Left lung (tissue), 10 donors: ENCODE results near the gene RGS8. TPM values are rescaled to one million over a fixed set of nuclear protein-coding genes. Genes with fewer than 3 reads are reported as not detected.

Experiments used
- ATAC-seq: fragments of 200-7000 bp; cut with Tn5 transposase; one replicate; pipeline ENCODE4 v1.9.1; 2020; ENCODE audit warnings: moderate library complexity
- DNase-seq, 4 donors: peaks; one replicate each; pipeline ENCODE4 v3.0.0-alpha.2; 2013 to 2020
- H3K27ac ChIP-seq, 2 donors: fragments of 200-600 bp; sonication (generic) in 1 of 2; one replicate each; pipeline versions ENCODE4 v1.5.0 to v1.8.0; 2020 to 2021
- H3K27me3 ChIP-seq, 2 donors: fragments of 200-600 bp; sonication (generic) in 1 of 2; one replicate each; pipeline versions ENCODE4 v1.5.0 to v1.8.0; 2020 to 2021
- H3K36me3 ChIP-seq, 2 donors: fragments of 200-600 bp; sonication (generic) in 1 of 2; one replicate each; pipeline versions ENCODE4 v1.5.0 to v1.8.0; 2020 to 2021
- H3K4me1 ChIP-seq, 2 donors: fragments of 200-600 bp; one replicate each; pipeline ENCODE4 v1.8.0; 2021
- H3K4me3 ChIP-seq, 2 donors: fragments of 200-600 bp; sonication (generic) in 1 of 2; one replicate each; pipeline versions ENCODE4 v1.5.0 to v1.8.0; 2020 to 2021; ENCODE audit warnings: mild to moderate bottlenecking in 1 of 2
- H3K9me3 ChIP-seq, 2 donors: fragments of 200-600 bp; sonication (generic) in 1 of 2; one replicate each; pipeline versions ENCODE4 v1.5.0 to v1.8.0; 2020 to 2021
- CTCF ChIP-seq, 2 donors: fragments of 200-600 bp; sonication (generic) in 1 of 2; IDR thresholded peaks; one replicate each; pipeline versions ENCODE4 v1.5.0 to v1.8.0; 2021; ENCODE audit warnings: antibody characterized with exemption in 2 of 2
- intact Hi-C, 2 donors: fragments of 100-400 bp; cut with DNase I; formaldehyde crosslinking; loops; one replicate each; pipeline versions ENCODE4 v1.11.2 to v1.14.2; 2022
- polyA plus RNA-seq, 6 donors: library from polyadenylated mRNA; unstranded; fragments of 120-200 nt; gene quantifications; one replicate each; pipeline ENCODE4 v1.2.1, GENCODE V29; 2013; ENCODE audit not compliant: insufficient read length in 6 of 6
- total RNA-seq, 2 donors: library from RNA; stranded (reverse); fragmentation: NEBNext Ultra II Directional; extraction: Animal tissue kit (Norgen Biotek cat#: 25700); gene quantifications; one replicate each; pipeline ENCODE4 v1.2.1, GENCODE V29; 2021
- donor health status: DM: no; HTN: yes; CAD: no.
- donor health status: DM: no; HTN: no; CAD: no.

Gene RGS8
- total and polyA plus RNA-seq, 8 donors: 0.05 TPM; not detected in 7

- intact Hi-C loops: no loop called here
- no peak for ATAC-seq
- H3K9me3 ChIP-seq: no peaks in the 10 kb centered on the region
Observed at GRCh38 chr1:182650678-182651338, 33.6 kb downstream of the RGS8 start.

GRCh38 chr1:182649041-182649440, 35.3 kb downstream of the RGS8 start:
- no peak for DNase-seq
- H3K4me1 ChIP-seq: no peaks in the 10 kb centered on the region
- H3K36me3 ChIP-seq: no peaks in the 10 kb centered on the region
- H3K27ac ChIP-seq: no peak overlapping the region
- no peak overlapping the region for H3K4me3 ChIP-seq
- ATAC-seq: no peak
- TF ChIP-seq CTCF (IDR thresholded peaks at IDR 0.05): no peak
- no peaks in the 10 kb centered on the region for H3K9me3 ChIP-seq
- no peaks in the 10 kb centered on the region for H3K27me3 ChIP-seq
- intact Hi-C loops: no loop called here

More at GRCh38 chr1:182650678-182651338, 33.6 kb downstream of the RGS8 start:
- Histone ChIP-seq H3K4me1 (no peaks in the 10 kb centered on the region), H3K4me3 (no peak overlapping the region), H3K27me3 (no peaks in the 10 kb centered on the region), H3K27ac (no peak overlapping the region), H3K36me3 (no peaks in the 10 kb centered on the region)
- DNase-seq: no peak
- TF ChIP-seq CTCF (IDR thresholded peaks at IDR 0.05): no peak

GRCh38 chr1:182646739-182647138, 37.6 kb downstream of the RGS8 start:
- H3K36me3 ChIP-seq: no peaks in the 10 kb centered on the region
- H3K9me3 ChIP-seq: no peaks in the 10 kb centered on the region
- H3K4me3 ChIP-seq: no peak overlapping the region
- intact Hi-C loops: no loop called here
- TF ChIP-seq CTCF (IDR thresholded peaks at IDR 0.05): no peak
- no peak for DNase-seq
- H3K4me1 ChIP-seq: no peaks in the 10 kb centered on the region
- no peaks in the 10 kb centered on the region for H3K27me3 ChIP-seq
- H3K27ac ChIP-seq: no peak overlapping the region
- no peak for ATAC-seq

- H3K9me3 ChIP-seq: no peaks in the 10 kb centered on the region
- intact Hi-C loops: no loop called here
- H3K27ac ChIP-seq: no peak overlapping the region
- H3K4me3 ChIP-seq: no peak overlapping the region
- TF ChIP-seq CTCF (IDR thresholded peaks at IDR 0.05): no peak
- no peak for DNase-seq
- peak; percentile 79 for ATAC-seq
- no peaks in the 10 kb centered on the region for H3K4me1 ChIP-seq
- H3K36me3 ChIP-seq: no peaks in the 10 kb centered on the region
- H3K27me3 ChIP-seq: no peaks in the 10 kb centered on the region
Observed at GRCh38 chr1:182644886-182645285, 39.5 kb downstream of the RGS8 start.

DNA sequence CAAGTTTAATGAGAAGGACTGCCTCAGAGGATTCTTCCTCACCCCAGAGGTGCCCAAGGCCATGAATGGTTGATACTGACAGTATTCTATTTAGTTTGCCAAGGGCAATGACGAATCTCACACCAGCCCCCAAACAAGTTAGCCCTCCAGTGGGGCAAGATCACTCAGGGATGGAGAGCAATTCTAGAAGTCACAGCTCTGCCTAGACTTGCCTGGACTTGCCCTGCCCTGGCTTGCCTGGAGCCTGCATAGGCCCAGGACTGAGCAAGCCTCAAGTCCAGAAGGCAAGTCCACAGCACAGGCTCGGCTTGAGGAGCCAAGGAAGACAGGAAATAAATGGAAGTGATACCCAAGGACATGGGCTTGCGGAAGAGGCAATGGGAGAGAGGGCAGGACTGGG, 40.7 kb downstream of the RGS8 start:
- ATAC-seq (no peak), DNase-seq (no peak)
- Histone ChIP-seq H3K27me3 (no peaks in the 10 kb centered on the region), H3K9me3 (no peaks in the 10 kb centered on the region), H3K36me3 (no peaks in the 10 kb centered on the region), H3K27ac (no peak overlapping the region), H3K4me3 (no peak overlapping the region), H3K4me1 (no peaks in the 10 kb centered on the region)
- TF ChIP-seq CTCF (IDR thresholded peaks at IDR 0.05): no peak
- intact Hi-C loops: no loop called here
